ENCODE data around the gene GSTT2B. TPM values are rescaled to one million over a fixed set of nuclear protein-coding genes. Genes with fewer than 3 reads are reported as not detected.

The GSTT2B gene
- total and polyA plus RNA-seq, 2 donors (not counting 1 experiment from before 2014, with no cell fraction given) = not detected

DNA sequence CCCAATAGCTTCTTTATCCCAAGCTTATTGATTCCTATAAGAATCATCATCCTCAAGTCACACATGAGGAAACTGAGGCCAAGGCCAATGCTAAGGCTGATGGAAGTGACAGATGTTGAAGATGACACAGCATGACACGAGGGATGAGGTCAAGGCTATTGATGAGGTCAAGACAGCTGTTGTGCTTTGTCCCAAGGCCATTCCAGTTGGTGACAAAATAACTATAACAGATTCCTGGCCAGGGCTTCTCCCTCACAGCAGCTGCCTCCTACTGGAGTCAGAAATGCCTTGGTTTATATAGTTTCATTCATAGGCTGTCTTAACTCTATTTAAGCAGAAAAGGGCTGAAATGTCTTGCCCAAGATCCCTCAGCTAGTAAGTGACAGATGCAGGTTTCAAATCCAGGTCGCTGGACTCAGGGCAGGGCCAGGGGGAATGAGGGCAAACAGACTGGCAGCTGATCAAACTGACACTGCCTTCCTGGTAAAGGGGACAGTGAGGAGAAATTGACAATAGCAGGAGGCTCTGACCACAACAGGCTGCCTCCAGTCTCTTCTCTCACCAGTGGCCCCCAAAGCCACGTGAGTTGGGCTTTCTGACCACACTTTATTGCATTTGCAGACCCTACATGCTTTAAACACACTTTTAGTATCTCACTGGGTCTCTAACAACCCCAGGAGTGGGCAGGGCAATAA is 50.4 kb downstream of the GSTT2B start:
- peaks cover 17% of the 10 kb centered on the region for H3K79me2 ChIP-seq (ENCODE audit: control insufficient read depth, insufficient read depth, low read length)

More for the DNA sequence above, 50.4 kb downstream of the GSTT2B start:
- no peak overlapping the region for H3K9ac ChIP-seq (ENCODE audit: low read length)
- CTCF ChIA-PET = interaction anchor here (0.8 to 3.4 kb wide), 3 partner anchors 17 to 61 kb away, joined by 3 to 25 read pairs (median 4); partner anchors contain the start of gene MIF
- H3K27me3 ChIP-seq (replicated peaks in 1 of 4; ENCODE audit: control extremely low read depth in 1 of 4, control insufficient read depth in 3 of 4, insufficient read depth in 4 of 4, low read length in 3 of 4) = peaks cover 0 to 9% (median 0%) of the 10 kb centered on the region in 4 experiments
- DNase-seq (no peak), ATAC-seq (ENCODE audit: low read depth) (no peak)
- Mint-ChIP-seq H3K9me3 (ENCODE audit: insufficient read depth) (no peaks in the 10 kb centered on the region), H3K27me3 (no peaks in the 10 kb centered on the region), H3K27ac (no peak overlapping the region), H3K4me3 (no peak overlapping the region), H3K4me1 (peaks cover 28% of the 10 kb centered on the region)
- no peak overlapping the region for H3K27ac ChIP-seq (ENCODE audit: low read length in 2 of 2)
- no peak for TF ChIP-seq EZH2 (IDR thresholded peaks at IDR 0.05; ENCODE audit: borderline replicate concordance, insufficient read depth, low read depth, low read length, poor library complexity, severe bottlenecking)
- TF ChIP-seq, protein P1, sequence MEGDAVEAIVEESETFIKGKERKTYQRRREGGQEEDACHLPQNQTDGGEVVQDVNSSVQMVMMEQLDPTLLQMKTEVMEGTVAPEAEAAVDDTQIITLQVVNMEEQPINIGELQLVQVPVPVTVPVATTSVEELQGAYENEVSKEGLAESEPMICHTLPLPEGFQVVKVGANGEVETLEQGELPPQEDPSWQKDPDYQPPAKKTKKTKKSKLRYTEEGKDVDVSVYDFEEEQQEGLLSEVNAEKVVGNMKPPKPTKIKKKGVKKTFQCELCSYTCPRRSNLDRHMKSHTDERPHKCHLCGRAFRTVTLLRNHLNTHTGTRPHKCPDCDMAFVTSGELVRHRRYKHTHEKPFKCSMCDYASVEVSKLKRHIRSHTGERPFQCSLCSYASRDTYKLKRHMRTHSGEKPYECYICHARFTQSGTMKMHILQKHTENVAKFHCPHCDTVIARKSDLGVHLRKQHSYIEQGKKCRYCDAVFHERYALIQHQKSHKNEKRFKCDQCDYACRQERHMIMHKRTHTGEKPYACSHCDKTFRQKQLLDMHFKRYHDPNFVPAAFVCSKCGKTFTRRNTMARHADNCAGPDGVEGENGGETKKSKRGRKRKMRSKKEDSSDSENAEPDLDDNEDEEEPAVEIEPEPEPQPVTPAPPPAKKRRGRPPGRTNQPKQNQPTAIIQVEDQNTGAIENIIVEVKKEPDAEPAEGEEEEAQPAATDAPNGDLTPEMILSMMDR (IDR thresholded peaks at IDR 0.05) = no peak
- no peak overlapping the region for H3K4me3 ChIP-seq (ENCODE audit: control extremely low read depth in 1 of 5, extremely low read depth in 1 of 5, insufficient read depth in 1 of 5, low read depth in 2 of 5, low read length in 4 of 5)
- H3K36me3 ChIP-seq (replicated peaks in 1 of 2; ENCODE audit: control extremely low read depth in 1 of 2, control insufficient read depth in 1 of 2, extremely low read depth in 1 of 2, insufficient read depth in 2 of 2, low read length in 1 of 2) = no peaks in the 10 kb centered on the region
- no peaks in the 10 kb centered on the region for H4K20me1 ChIP-seq (ENCODE audit: control insufficient read depth, insufficient read depth, low read length, poor library complexity, severe bottlenecking)
- WGBS (ENCODE audit: insufficient coverage) = 89% methylated on average over 3 of the region's 3 CpGs
- H2AFZ ChIP-seq (ENCODE audit: insufficient read depth, low read depth, low read length, poor library complexity, severe bottlenecking) = no peak overlapping the region
- POLR2A ChIA-PET = interaction anchor here (0.7 kb wide), 1 partner anchor 16 kb away, joined by 4 read pairs; the partner anchor contains the start of gene MIF
- H3K4me2 ChIP-seq (replicated peaks; ENCODE audit: low read depth, low read length, poor library complexity, severe bottlenecking) = no peak overlapping the region
- no peaks in the 10 kb centered on the region for H3K9me3 ChIP-seq (ENCODE audit: control extremely low read depth in 1 of 3, control insufficient read depth in 2 of 3, insufficient read depth in 1 of 3, low read length in 2 of 3)
- intact Hi-C loops (cut with micrococcal nuclease) = loop anchor here (5.0 kb wide), 3 partner anchors 53 to 647 kb away; partner anchors contain the start of genes GUCD1, SLC2A11, SMARCB1 and SNRPD3
- H3K4me1 ChIP-seq (ENCODE audit: control insufficient read depth in 2 of 2, insufficient read depth in 2 of 2, low read length in 2 of 2) = peaks cover 20 to 22% of the 10 kb centered on the region in 2 donors

All from B cell (primary cell).